HG02759 (cell line): ENCODE measurements around the gene FGD2.
A peak's percentile ranks its signal among the peaks of the same experiment; 100 is the strongest.
"Not testable (repeated sequence)": the region's sequence is repeated elsewhere in the genome, so short reads cannot be mapped to it uniquely, and the experiment has no call there.

ENCODE experiments used
- ATAC-seq: cut with Tn5 transposase; IDR thresholded peaks from one replicate; pipeline ENCODE4 v1.9.1; 2021; ENCODE audit warnings: mild to moderate bottlenecking, moderate library complexity; ENCODE audit not compliant: unreplicated experiment

The FGD2 gene

GRCh38 chr6:37032239-37032638, 26.8 kb downstream of the FGD2 start:
- ATAC-seq, result no peak

DNA sequence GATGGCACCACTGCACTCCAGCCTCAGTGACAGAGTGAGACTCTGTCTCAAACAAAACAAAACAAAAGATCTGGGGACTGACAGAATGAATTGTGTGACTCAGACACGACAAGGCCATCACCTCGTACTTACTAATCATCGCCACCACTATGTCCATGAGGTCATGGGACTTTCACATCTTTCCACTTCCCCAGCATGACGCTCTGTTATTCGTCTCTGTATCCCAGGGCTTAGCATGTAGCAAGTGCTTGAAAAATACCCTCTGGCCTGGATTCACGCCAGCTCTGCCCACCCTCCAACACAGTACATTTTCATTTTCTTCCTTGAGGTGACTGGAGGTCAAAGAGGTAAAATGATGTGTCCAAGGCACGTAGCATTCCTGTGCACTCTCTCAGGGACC, 27.8 kb downstream of the FGD2 start:
- no peak for ATAC-seq

- ATAC-seq, result no peak
Observed at GRCh38 chr6:37033819-37034795, 28.7 kb downstream of the FGD2 start.

GRCh38 chr6:37036146-37036545, 30.7 kb downstream of the FGD2 start:
- ATAC-seq, result no peak

- ATAC-seq, result no peak
Observed at GRCh38 chr6:37038292-37039198, 33.1 kb downstream of the FGD2 start.

- no peak for ATAC-seq
Observed at GRCh38 chr6:37039958-37040357, 34.5 kb downstream of the FGD2 start.

DNA sequence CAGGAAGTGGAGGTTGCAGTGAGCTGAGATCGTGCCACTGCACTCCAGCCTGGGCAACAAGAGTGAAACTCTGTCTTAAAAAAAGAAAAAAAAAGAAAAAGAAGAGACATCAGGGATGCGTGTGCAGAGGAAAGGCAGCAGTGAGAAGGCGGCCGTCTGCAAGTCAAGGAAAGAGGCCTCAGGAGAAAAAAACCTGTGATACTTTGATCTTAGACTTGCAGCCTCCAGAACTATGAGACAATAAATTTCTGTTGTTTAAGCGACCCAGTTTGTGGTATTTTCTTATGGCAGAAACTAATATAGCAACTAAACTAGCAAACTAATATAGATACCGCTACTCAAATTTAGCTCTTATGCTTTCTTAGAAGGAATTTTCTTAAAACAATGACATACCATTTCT, 36.1 kb downstream of the FGD2 start:
- ATAC-seq, result no peak

DNA sequence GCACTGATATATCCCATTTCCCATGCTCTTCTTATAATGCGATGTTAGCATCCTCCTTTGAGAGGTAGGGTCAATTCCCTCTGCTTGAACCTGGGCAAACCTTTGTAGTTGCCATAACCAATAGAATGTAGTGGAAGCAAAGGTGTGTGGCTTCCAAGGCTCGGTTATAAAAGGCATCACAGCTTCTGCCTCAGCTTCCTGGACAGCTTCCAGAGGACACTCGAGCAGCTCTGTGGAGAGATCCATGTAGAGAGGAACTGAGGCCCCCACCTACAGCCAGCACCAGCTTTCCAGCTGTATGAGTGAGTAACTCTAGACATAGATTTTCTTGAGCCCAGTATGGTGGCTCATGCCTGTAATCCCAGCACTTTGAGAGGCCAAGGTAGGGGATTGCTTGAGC, 36.7 kb downstream of the FGD2 start:
- no peak for ATAC-seq

- ATAC-seq, result not testable (repeated sequence)
Observed at GRCh38 chr6:37043091-37043490, 37.6 kb downstream of the FGD2 start.

DNA sequence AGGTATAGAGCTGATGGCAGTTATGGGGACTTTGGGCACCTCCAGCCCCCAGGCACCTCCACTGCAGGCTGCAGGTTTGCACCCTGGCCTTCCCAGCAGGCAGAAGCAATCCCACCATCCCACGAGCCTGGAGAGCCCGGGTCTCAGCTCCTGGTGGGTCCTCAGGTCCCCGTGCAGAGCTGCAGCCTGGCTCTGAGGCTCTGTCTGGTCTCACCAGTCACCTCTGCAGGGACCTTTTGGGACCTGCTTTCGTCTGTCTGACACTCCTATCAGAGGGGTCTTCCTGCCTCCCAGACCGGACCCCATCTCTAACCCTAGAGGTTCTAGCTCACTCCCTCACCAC, 41.9 kb downstream of the FGD2 start:
- ATAC-seq, result no peak

DNA sequence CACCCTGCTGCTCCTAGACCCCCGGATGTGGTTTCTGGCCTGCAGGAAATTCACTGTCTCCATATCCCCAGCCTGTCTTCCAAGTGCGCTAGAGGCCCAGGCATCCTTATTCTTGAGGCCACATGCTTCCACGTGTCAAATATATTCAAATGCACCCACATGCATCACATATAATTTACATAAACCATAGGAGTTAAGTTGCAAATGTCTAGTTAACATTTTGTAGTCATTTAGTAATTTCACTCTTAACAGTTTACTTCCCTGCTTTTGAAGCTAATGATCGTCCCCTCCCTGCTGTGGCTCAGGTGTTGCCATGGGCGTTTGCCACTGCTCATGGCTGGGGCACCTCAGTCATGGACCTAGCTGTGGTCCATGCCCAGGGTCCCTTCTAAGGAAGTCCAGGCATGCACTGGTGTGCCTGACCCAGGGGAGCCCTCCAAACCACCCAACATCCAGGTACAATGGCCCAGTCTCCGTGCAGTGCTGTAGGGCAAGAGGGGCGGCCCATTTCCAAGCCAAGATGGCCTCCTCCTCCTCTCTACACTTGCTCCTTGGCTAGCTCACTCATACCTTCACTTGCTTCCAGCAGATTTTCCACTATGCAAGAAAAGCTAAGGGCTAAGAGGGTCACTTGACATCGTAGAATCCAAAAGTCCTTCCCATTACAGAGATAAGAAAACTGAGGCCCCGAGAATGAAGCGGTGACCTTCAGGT, 42.4 kb downstream of the FGD2 start:
- ATAC-seq, result no peak

GRCh38 chr6:37048403-37048850, 43.0 kb downstream of the FGD2 start:
- ATAC-seq, result no peak

- peak; percentile 66 for ATAC-seq
Observed at GRCh38 chr6:37048851-37049757, 43.6 kb downstream of the FGD2 start.

DNA sequence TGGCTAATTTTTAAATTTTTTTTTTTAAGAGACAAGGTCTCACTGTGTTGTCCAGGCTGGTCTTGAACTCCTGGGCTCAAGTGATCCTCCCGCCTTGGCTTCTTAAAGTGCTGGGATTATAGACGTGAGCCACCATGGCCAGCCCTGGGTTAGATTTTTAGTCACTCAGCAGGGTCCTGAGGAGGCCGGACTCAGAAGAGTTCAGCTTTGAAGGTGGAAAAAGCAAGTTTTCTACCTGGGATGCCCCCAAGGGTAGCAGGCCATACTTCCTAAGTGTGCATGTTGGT, 44.2 kb downstream of the FGD2 start:
- ATAC-seq, result no peak

DNA sequence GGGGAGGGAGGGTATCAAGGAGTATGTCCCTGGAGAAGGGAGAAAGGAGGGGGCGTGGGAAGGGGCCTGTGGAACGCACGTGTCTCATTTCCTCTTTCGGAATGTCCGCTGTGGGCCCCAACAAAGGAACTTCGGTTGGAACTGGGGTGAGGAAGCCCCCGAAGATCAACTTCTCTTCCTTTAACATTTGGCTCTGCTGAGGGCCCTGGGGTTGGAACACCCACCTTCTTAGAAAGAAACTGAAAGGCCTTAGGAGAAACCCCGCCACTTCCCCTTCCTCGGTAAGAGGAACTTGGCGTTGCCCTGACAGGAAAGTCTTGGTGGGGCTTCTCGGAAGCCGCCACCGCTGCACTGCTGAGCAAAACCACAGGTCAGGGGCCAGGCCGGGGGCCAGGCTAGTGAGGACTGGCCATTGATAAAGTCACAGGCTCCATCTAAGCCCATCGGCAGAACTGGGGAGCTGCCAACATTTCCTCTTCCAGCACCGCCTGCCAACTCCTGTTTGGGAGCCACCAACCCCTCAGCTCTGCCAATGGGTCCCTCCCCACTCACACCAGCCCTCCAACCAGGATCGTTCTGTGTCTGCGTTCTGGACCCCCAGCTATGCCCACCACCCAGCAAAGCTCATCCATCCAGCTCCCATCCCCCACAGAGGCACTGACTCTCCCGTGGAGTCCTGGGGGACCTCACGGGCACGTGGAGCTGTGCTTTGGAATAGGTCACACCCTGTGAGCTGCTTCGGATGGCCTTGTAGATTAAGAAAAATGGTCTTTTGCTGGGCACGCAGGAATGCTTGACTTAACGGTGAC, 44.8 kb downstream of the FGD2 start:
- ATAC-seq, result peak; percentile 47

GRCh38 chr6:37050854-37051137, 45.3 kb downstream of the FGD2 start:
- ATAC-seq, result no peak

DNA sequence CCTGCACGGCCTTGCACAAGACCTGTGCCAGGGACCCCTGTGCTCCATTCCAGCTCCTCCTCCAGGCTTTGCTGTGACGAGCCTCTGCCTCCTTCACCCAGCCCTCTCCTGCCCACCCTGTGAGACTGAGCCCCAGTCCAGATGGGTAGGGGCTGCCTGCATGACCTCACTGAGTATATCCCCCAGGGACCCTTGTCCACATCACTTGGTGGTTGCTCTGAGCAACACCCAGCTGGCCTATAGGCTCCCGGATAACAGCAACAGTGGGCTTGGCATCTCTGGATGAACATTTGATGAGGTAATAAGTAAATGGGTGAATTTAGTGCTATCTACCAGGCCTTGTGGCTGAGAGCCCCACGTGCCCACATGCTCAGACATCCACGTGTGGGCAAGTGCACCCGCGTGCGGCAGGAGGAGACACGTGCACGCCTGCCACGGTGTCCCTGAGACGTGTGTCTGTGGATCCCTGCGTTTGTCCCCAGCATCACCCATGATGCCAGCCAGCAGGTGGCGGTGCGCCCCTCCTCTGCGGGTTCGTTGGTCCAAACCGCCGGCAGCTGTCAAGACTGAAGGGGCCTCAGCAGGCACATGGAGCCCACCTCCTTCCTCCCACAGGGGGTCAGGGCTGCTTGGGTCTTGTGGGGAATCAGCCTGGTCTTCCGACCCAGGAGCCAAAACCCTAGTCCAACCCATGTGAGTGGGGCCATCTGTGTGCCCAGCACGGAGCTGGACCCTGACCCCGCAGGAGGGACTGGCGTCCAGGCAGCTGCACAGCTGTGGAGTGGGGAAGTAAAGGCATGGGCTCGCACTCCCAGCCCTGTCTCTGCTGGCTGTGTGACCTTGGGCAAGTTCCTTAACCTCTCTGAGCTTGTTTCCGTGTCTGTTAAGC, 45.9 kb downstream of the FGD2 start:
- no peak for ATAC-seq

- no peak for ATAC-seq
Observed at GRCh38 chr6:37052027-37052628, 46.7 kb downstream of the FGD2 start.
